ENCODE results near the gene CMTM3.

GRCh38 chr16:66594739-66595138 lies 9.8 kb upstream of the CMTM3 start:
- TF ChIP-seq, protein P1, sequence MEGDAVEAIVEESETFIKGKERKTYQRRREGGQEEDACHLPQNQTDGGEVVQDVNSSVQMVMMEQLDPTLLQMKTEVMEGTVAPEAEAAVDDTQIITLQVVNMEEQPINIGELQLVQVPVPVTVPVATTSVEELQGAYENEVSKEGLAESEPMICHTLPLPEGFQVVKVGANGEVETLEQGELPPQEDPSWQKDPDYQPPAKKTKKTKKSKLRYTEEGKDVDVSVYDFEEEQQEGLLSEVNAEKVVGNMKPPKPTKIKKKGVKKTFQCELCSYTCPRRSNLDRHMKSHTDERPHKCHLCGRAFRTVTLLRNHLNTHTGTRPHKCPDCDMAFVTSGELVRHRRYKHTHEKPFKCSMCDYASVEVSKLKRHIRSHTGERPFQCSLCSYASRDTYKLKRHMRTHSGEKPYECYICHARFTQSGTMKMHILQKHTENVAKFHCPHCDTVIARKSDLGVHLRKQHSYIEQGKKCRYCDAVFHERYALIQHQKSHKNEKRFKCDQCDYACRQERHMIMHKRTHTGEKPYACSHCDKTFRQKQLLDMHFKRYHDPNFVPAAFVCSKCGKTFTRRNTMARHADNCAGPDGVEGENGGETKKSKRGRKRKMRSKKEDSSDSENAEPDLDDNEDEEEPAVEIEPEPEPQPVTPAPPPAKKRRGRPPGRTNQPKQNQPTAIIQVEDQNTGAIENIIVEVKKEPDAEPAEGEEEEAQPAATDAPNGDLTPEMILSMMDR (IDR thresholded peaks at IDR 0.05): no peak
- no peak for TF ChIP-seq ZFX (IDR thresholded peaks at IDR 0.05; ENCODE audit: borderline replicate concordance)
